HepG2 (cell line): ENCODE data around the gene PRDM15. TPM values are rescaled to one million over a fixed set of nuclear protein-coding genes. Genes with fewer than 3 reads are reported as not detected.

Source experiments
- ATAC-seq: fragments of 200-7000 bp; cut with Tn5 transposase; 3 replicates; pipeline ENCODE4 v1.9.1; 2020; ENCODE audit warnings: mild to moderate bottlenecking, moderate library complexity
- BruUV-seq: library from RNA; stranded (reverse); fragments of 400-500 nt; replicated peaks from 2 replicates; lab custom pipeline; 2021; lab: Mats Ljungman, UMichigan
- CTCF ChIA-PET: fragments of 300-600 bp; formaldehyde crosslinking; extraction: SDS; loops from one replicate; lab custom pipeline; 2021; ENCODE audit warnings: low total read pairs, inconsistent platforms, low intra/inter-chr PET ratio; lab: Yijun Ruan, JAX
- POLR2A ChIA-PET: fragments of 350-600 bp; sonication (Branson Sonifier 250); formaldehyde crosslinking; loops from one replicate; lab custom pipeline; 2020; ENCODE audit warnings: antibody characterized with exemption, inconsistent platforms; lab: Yijun Ruan, JAX
- DNase-seq: peaks from one replicate; pipeline ENCODE4 v3.0.0-alpha.2; 2015; ENCODE audit warnings: low spot score
- FAIRE-seq: peaks from 3 replicates; lab custom pipeline; 2011; peaks lifted over from hg19 to GRCh38; lab: Jason Lieb, UNC
- H2AFZ ChIP-seq: one replicate; pipeline ENCODE4 v1.6.1; 2011; ENCODE audit warnings: low read length, inconsistent platforms
- H3K27ac ChIP-seq: fragments of 300-600 bp; 3 replicates; pipeline ENCODE4 v1.8.0; 2011; ENCODE audit warnings: mixed run types, mild to moderate bottlenecking, mixed read lengths, low read length, inconsistent platforms; ENCODE audit not compliant: insufficient read depth; ENCODE audit errors: extremely low read length
- H3K27me3 ChIP-seq, 2 experiments: fragments of 200-600 bp in 1 of 2; 2 replicates in 1 of 2; 3 replicates in 1 of 2; pipeline versions ENCODE4 v1.6.0 to v1.8.0; 2011; ENCODE audit warnings: low read length in 2 of 2, mild to moderate bottlenecking in 2 of 2, moderate library complexity in 2 of 2, inconsistent platforms in 1 of 2; ENCODE audit not compliant: insufficient read depth in 2 of 2, control insufficient read depth in 1 of 2
- H3K36me3 ChIP-seq, 2 experiments: fragments of 200-600 bp in 1 of 2; replicated peaks in 1 of 2; 2 replicates in 1 of 2; 3 replicates in 1 of 2; pipeline versions ENCODE4 v1.5.1 to v1.8.0; 2011; ENCODE audit warnings: low read length in 2 of 2, inconsistent platforms in 1 of 2; ENCODE audit not compliant: insufficient read depth in 2 of 2, control insufficient read depth in 1 of 2
- H3K4me1 ChIP-seq: 2 replicates; pipeline ENCODE4 v1.5.1; 2012; ENCODE audit warnings: low read length, inconsistent platforms; ENCODE audit not compliant: insufficient read depth
- H3K4me2 ChIP-seq: 2 replicates; pipeline ENCODE4 v1.6.0; 2011; ENCODE audit warnings: low read depth, low read length, inconsistent platforms
- H3K4me3 ChIP-seq, 3 experiments: fragments of 200-600 bp in 1 of 3; sonication (generic), shearing (Covaris generic) in 1 of 3; replicated peaks in 1 of 3; 2 replicates each; pipeline ENCODE4 v1.5.1; 2011 to 2016; ENCODE audit warnings: low read length in 3 of 3, inconsistent platforms in 2 of 3, low read depth in 2 of 3, mild to moderate bottlenecking in 2 of 3, control low read depth in 1 of 3, mixed read lengths in 1 of 3; ENCODE audit not compliant: insufficient read depth in 1 of 3
- H3K79me2 ChIP-seq: one replicate; pipeline ENCODE4 v1.6.1; 2011; ENCODE audit warnings: low read length, inconsistent platforms; ENCODE audit not compliant: insufficient read depth
- H3K9ac ChIP-seq: 2 replicates; pipeline ENCODE4 v1.6.0; 2011; ENCODE audit warnings: mild to moderate bottlenecking, low read depth, low read length, inconsistent platforms; ENCODE audit not compliant: insufficient read depth
- H3K9me3 ChIP-seq: 2 replicates; pipeline ENCODE4 v1.5.1; 2012; ENCODE audit warnings: mild to moderate bottlenecking, low read length
- H4K20me1 ChIP-seq: 2 replicates; pipeline ENCODE4 v1.6.0; 2011; ENCODE audit warnings: inconsistent platforms, mild to moderate bottlenecking, low read length, moderate library complexity; ENCODE audit not compliant: insufficient read depth
- MEIS1 ChIP-seq: sonication (generic); formaldehyde crosslinking; IDR thresholded peaks from 2 replicates; pipeline ENCODE4 v1.9.0; 2021; ENCODE audit warnings: mild to moderate bottlenecking, missing genetic modification reagents, moderate library complexity, borderline replicate concordance
- MTA1 ChIP-seq: sonication (generic); formaldehyde crosslinking; IDR thresholded peaks from 2 replicates; pipeline ENCODE4 v1.4.0; 2020; ENCODE audit warnings: missing genetic modification reagents, mild to moderate bottlenecking, borderline replicate concordance
- RAD51 ChIP-seq: fragments of 450-650 bp; IDR thresholded peaks from 2 replicates; pipeline ENCODE4 v1.6.1; 2016; ENCODE audit warnings: borderline replicate concordance
- ZNF253 ChIP-seq: sonication (generic); formaldehyde crosslinking; IDR thresholded peaks from 2 replicates; pipeline ENCODE4 v1.8.0; 2022; ENCODE audit warnings: mild to moderate bottlenecking, missing genetic modification reagents, borderline replicate concordance
- ZNF530 ChIP-seq: sonication (generic); formaldehyde crosslinking; IDR thresholded peaks from 2 replicates; pipeline ENCODE4 v1.5.0; 2020; ENCODE audit warnings: low read depth, mild to moderate bottlenecking, missing genetic modification reagents
- ZNF788 ChIP-seq: sonication (generic); formaldehyde crosslinking; IDR thresholded peaks from 2 replicates; pipeline ENCODE4 v1.5.0; 2020; ENCODE audit warnings: mild to moderate bottlenecking, missing genetic modification reagents, borderline replicate concordance
- ZSCAN30 ChIP-seq: sonication (generic); formaldehyde crosslinking; IDR thresholded peaks from 2 replicates; pipeline ENCODE4 v1.5.0; 2020; ENCODE audit warnings: mild to moderate bottlenecking, missing genetic modification reagents
- WGBS: methylation state at CpG from one replicate; pipeline ENCODE4 v1.1.6; 2017; ENCODE audit warnings: low lambda C conversion rate; 5-methylcytosine and 5-hydroxymethylcytosine counted together
- in situ Hi-C: cut with HindIII; loops from 2 replicates; pipeline ENCODE4 v1.10.0; 2017; ENCODE audit warnings: low pct_unique_long_range_greater_than_20kb; ENCODE audit not compliant: extremely low pct_ligation_motif_present
- intact Hi-C: fragments of 100-400 bp; cut with micrococcal nuclease; formaldehyde crosslinking; loops from one replicate; pipeline ENCODE4 v1.10.0; 2022; ENCODE audit not compliant: unreplicated experiment
- polyA plus RNA-seq, 8 experiments: library from polyadenylated mRNA; depleted of rRNA in 3 of 8; stranded (reverse) in 7 of 8; unstranded in 1 of 8; fragments of >200 nt; fragmentation: Illumina TruSeq in 4 of 8; extraction: Trizol in 4 of 8; gene quantifications; 2 replicates each; pipeline versions ENCODE4 v1.2.1 to v1.2.3, GENCODE V29; 2011 to 2016; ENCODE audit warnings: low read depth in 4 of 8, missing spikeins in 1 of 8, mixed read lengths in 1 of 8; ENCODE audit not compliant: insufficient read depth in 1 of 8
- total RNA-seq, 5 experiments: library from RNA; depleted of rRNA; stranded (reverse); fragments of >200 nt; fragmentation: Illumina TruSeq; extraction: Trizol; gene quantifications; 2 replicates each; pipeline ENCODE4 v1.2.3, GENCODE V29; 2016; ENCODE audit warnings: low read depth in 1 of 5
- TF ChIP-seq, protein P1 (sequence below): sonication (generic); formaldehyde crosslinking; IDR thresholded peaks from 2 replicates; pipeline ENCODE4 v1.8.1; 2023; ENCODE audit warnings: mild to moderate bottlenecking, missing genetic modification reagents
- TF ChIP-seq, protein P2 (sequence below): sonication (generic); formaldehyde crosslinking; IDR thresholded peaks from 2 replicates; pipeline ENCODE4 v1.5.0; 2020; ENCODE audit warnings: mild to moderate bottlenecking, missing genetic modification reagents, borderline replicate concordance
- TF ChIP-seq, protein P3 (sequence below): sonication (generic); IDR thresholded peaks from 2 replicates; pipeline ENCODE4 v1.6.1; 2016; ENCODE audit warnings: low read depth, borderline replicate concordance
- TF ChIP-seq, protein P4 (sequence below): sonication (generic); formaldehyde crosslinking; IDR thresholded peaks from 2 replicates; pipeline ENCODE4 v1.4.0; 2020; ENCODE audit warnings: missing genetic modification reagents

The PRDM15 gene
- total and polyA plus RNA-seq, 2 of the 13 experiments (the other 11 are each of a cell fraction or from before 2014, with no cell fraction given) = 4.0 to 6.9 TPM

GRCh38 chr21:41897700-41898099 is 18.6 kb upstream of the PRDM15 start:
- Histone ChIP-seq H3K9ac (no peak overlapping the region), H4K20me1 (no peaks in the 10 kb centered on the region), H3K4me3 (no peak overlapping the region), H3K4me2 (no peak overlapping the region), H3K36me3 (peaks cover 3 to 26% of the 10 kb centered on the region in 2 experiments; a peak in 3 of 5 replicates), H3K27me3 (no peaks in the 10 kb centered on the region), H3K9me3 (no peaks in the 10 kb centered on the region), H3K4me1 (no peaks in the 10 kb centered on the region), H3K79me2 (no peaks in the 10 kb centered on the region), H3K27ac (no peak overlapping the region), H2AFZ (no peak overlapping the region)
- CTCF ChIA-PET = no interaction called here
- in situ Hi-C loops = no loop called here
- intact Hi-C loops = no loop called here
- WGBS = 98% methylated on average over 8 of the region's 8 CpGs
- no peak for ATAC-seq
- POLR2A ChIA-PET = no interaction called here
- BruUV-seq = no TSS peak
- no peak for FAIRE-seq
- no peak for DNase-seq
- TF ChIP-seq MEIS1 (CRISPR knock-in tag) = no peak
- no peak for TF ChIP-seq ZNF530
- TF ChIP-seq, protein P1, sequence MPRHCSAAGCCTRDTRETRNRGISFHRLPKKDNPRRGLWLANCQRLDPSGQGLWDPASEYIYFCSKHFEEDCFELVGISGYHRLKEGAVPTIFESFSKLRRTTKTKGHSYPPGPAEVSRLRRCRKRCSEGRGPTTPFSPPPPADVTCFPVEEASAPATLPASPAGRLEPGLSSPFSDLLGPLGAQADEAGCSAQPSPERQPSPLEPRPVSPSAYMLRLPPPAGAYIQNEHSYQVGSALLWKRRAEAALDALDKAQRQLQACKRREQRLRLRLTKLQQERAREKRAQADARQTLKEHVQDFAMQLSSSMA (CRISPR knock-in tag) = no peak
- TF ChIP-seq, protein P2, sequence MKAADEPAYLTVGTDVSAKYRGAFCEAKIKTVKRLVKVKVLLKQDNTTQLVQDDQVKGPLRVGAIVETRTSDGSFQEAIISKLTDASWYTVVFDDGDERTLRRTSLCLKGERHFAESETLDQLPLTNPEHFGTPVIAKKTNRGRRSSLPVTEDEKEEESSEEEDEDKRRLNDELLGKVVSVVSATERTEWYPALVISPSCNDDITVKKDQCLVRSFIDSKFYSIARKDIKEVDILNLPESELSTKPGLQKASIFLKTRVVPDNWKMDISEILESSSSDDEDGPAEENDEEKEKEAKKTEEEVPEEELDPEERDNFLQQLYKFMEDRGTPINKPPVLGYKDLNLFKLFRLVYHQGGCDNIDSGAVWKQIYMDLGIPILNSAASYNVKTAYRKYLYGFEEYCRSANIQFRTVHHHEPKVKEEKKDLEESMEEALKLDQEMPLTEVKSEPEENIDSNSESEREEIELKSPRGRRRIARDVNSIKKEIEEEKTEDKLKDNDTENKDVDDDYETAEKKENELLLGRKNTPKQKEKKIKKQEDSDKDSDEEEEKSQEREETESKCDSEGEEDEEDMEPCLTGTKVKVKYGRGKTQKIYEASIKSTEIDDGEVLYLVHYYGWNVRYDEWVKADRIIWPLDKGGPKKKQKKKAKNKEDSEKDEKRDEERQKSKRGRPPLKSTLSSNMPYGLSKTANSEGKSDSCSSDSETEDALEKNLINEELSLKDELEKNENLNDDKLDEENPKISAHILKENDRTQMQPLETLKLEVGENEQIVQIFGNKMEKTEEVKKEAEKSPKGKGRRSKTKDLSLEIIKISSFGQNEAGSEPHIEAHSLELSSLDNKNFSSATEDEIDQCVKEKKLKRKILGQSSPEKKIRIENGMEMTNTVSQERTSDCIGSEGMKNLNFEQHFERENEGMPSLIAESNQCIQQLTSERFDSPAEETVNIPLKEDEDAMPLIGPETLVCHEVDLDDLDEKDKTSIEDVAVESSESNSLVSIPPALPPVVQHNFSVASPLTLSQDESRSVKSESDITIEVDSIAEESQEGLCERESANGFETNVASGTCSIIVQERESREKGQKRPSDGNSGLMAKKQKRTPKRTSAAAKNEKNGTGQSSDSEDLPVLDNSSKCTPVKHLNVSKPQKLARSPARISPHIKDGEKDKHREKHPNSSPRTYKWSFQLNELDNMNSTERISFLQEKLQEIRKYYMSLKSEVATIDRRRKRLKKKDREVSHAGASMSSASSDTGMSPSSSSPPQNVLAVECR (CRISPR knock-in tag) = no peak
- TF ChIP-seq ZSCAN30 = no peak
- TF ChIP-seq, protein P3, sequence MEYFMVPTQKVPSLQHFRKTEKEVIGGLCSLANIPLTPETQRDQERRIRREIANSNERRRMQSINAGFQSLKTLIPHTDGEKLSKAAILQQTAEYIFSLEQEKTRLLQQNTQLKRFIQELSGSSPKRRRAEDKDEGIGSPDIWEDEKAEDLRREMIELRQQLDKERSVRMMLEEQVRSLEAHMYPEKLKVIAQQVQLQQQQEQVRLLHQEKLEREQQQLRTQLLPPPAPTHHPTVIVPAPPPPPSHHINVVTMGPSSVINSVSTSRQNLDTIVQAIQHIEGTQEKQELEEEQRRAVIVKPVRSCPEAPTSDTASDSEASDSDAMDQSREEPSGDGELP = no peak
- TF ChIP-seq ZNF253 = no peak
- TF ChIP-seq, protein P4, sequence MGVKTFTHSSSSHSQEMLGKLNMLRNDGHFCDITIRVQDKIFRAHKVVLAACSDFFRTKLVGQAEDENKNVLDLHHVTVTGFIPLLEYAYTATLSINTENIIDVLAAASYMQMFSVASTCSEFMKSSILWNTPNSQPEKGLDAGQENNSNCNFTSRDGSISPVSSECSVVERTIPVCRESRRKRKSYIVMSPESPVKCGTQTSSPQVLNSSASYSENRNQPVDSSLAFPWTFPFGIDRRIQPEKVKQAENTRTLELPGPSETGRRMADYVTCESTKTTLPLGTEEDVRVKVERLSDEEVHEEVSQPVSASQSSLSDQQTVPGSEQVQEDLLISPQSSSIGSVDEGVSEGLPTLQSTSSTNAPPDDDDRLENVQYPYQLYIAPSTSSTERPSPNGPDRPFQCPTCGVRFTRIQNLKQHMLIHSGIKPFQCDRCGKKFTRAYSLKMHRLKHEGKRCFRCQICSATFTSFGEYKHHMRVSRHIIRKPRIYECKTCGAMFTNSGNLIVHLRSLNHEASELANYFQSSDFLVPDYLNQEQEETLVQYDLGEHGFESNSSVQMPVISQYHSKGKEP (CRISPR knock-in tag) = no peak
- TF ChIP-seq ZNF788 (CRISPR knock-in tag) = no peak
- TF ChIP-seq RAD51 = no peak
- no peak for TF ChIP-seq MTA1 (CRISPR knock-in tag)
